ENCODE measurements around the gene ACKR4.

Gene ACKR4

GRCh38 chr3:132641837-132642538 is 44.9 kb downstream of the ACKR4 start:
- no peak for DNase-seq (ENCODE audit: low read depth)

- DNase-seq (ENCODE audit: low read depth), result no peak
Observed at GRCh38 chr3:132642539-132642847, 45.4 kb downstream of the ACKR4 start.

- DNase-seq (ENCODE audit: low read depth), result no peak
Observed at GRCh38 chr3:132643366-132643765, 46.3 kb downstream of the ACKR4 start.

- no peak for DNase-seq (ENCODE audit: low read depth)
Observed at GRCh38 chr3:132645058-132645457, 48.0 kb downstream of the ACKR4 start.

GRCh38 chr3:132650153-132650552 is 53.1 kb downstream of the ACKR4 start:
- no peak for DNase-seq (ENCODE audit: low read depth)
